Activated CD4-positive, alpha-beta memory T cell treated with anti-CD3 and anti-CD28 coated beads, Interleukin-2, amount 10 ng/mL, durations not matched to agents 7 days and 5 days (primary cell): Measurements from ENCODE around the gene ITIH5. TPM values are rescaled to one million over a fixed set of nuclear protein-coding genes. Genes with fewer than 3 reads are reported as not detected.

Source experiments
- CTCF ChIA-PET: fragments of 350-600 bp; sonication (Branson Sonifier 250); formaldehyde crosslinking; loops from one replicate; lab custom pipeline; 2021; ENCODE audit warnings: antibody characterized with exemption, inconsistent platforms; lab: Charles Lee
- POLR2A ChIA-PET: fragments of 350-600 bp; sonication (Branson Sonifier 250); formaldehyde crosslinking; loops from one replicate; lab custom pipeline; 2021; ENCODE audit warnings: antibody characterized with exemption; lab: Charles Lee
- DNase-seq: peaks from one replicate; pipeline ENCODE4 v3.0.0-alpha.2; 2020
- H3K27ac Mint-ChIP-seq: one replicate; pipeline ENCODE4 v1.8.0; 2021; ENCODE audit warnings: mild to moderate bottlenecking, mixed read lengths
- H3K27me3 Mint-ChIP-seq: one replicate; pipeline ENCODE4 v1.8.0; 2021; ENCODE audit warnings: mixed read lengths
- H3K36me3 Mint-ChIP-seq: one replicate; pipeline ENCODE4 v1.8.0; 2021; ENCODE audit warnings: low read depth, mixed read lengths
- H3K4me1 Mint-ChIP-seq: one replicate; pipeline ENCODE4 v1.8.0; 2021; ENCODE audit warnings: mixed read lengths
- H3K4me3 Mint-ChIP-seq: one replicate; pipeline ENCODE4 v1.8.0; 2021; ENCODE audit warnings: mild to moderate bottlenecking, mixed read lengths
- H3K9me3 Mint-ChIP-seq: one replicate; pipeline ENCODE4 v1.8.0; 2021; ENCODE audit warnings: mixed read lengths
- total RNA-seq, 2 experiments: library from RNA; stranded (reverse); gene quantifications; one replicate each; pipeline ENCODE4 v1.2.3, GENCODE V29; 2021

Gene ITIH5
- total RNA-seq, 2 experiments from 2014 or later = not detected

GRCh38 chr10:7583626-7584025 is 83.1 kb downstream of the ITIH5 start:
- ChIA-PET POLR2A (no interaction called here), CTCF (no interaction called here)
- Mint-ChIP-seq H3K4me1 (peaks cover 6% of the 10 kb centered on the region), H3K36me3 (no peaks in the 10 kb centered on the region), H3K4me3 (no peak overlapping the region), H3K27me3 (peaks cover 3% of the 10 kb centered on the region), H3K27ac (no peak overlapping the region), H3K9me3 (no peaks in the 10 kb centered on the region)
- DNase-seq = no peak

GRCh38 chr10:7580520-7580919 is 86.2 kb downstream of the ITIH5 start:
- H3K27ac Mint-ChIP-seq = no peak overlapping the region
- no peak overlapping the region for H3K4me3 Mint-ChIP-seq
- DNase-seq = no peak
- peaks cover 6% of the 10 kb centered on the region for H3K4me1 Mint-ChIP-seq
- H3K27me3 Mint-ChIP-seq = peaks cover 3% of the 10 kb centered on the region
- ChIA-PET CTCF (no interaction called here), POLR2A (no interaction called here)
- H3K9me3 Mint-ChIP-seq = no peaks in the 10 kb centered on the region
- H3K36me3 Mint-ChIP-seq = no peaks in the 10 kb centered on the region

GRCh38 chr10:7579681-7580080 is 87.1 kb downstream of the ITIH5 start:
- no peak overlapping the region for H3K27ac Mint-ChIP-seq
- H3K36me3 Mint-ChIP-seq = no peaks in the 10 kb centered on the region
- H3K27me3 Mint-ChIP-seq = no peaks in the 10 kb centered on the region
- no peaks in the 10 kb centered on the region for H3K9me3 Mint-ChIP-seq
- ChIA-PET POLR2A (no interaction called here), CTCF (no interaction called here)
- H3K4me1 Mint-ChIP-seq = no peaks in the 10 kb centered on the region
- no peak for DNase-seq
- H3K4me3 Mint-ChIP-seq = no peak overlapping the region

GRCh38 chr10:7577579-7577978 is 89.2 kb downstream of the ITIH5 start:
- Mint-ChIP-seq H3K27ac (no peak overlapping the region), H3K4me3 (no peak overlapping the region), H3K4me1 (no peaks in the 10 kb centered on the region), H3K9me3 (no peaks in the 10 kb centered on the region), H3K27me3 (no peaks in the 10 kb centered on the region), H3K36me3 (no peaks in the 10 kb centered on the region)
- DNase-seq = no peak
- CTCF ChIA-PET = no interaction called here
- POLR2A ChIA-PET = no interaction called here

- H3K36me3 Mint-ChIP-seq = no peaks in the 10 kb centered on the region
- ChIA-PET POLR2A (no interaction called here), CTCF (no interaction called here)
- no peaks in the 10 kb centered on the region for H3K9me3 Mint-ChIP-seq
- H3K27ac Mint-ChIP-seq = no peak overlapping the region
- no peaks in the 10 kb centered on the region for H3K27me3 Mint-ChIP-seq
- no peaks in the 10 kb centered on the region for H3K4me1 Mint-ChIP-seq
- H3K4me3 Mint-ChIP-seq = no peak overlapping the region
- DNase-seq = no peak
These were observed 89.6 kb downstream of the ITIH5 start for GRCh38 chr10:7577176-7577575.

- POLR2A ChIA-PET = no interaction called here
- Mint-ChIP-seq H3K27ac (no peak overlapping the region), H3K4me1 (no peaks in the 10 kb centered on the region), H3K36me3 (no peaks in the 10 kb centered on the region), H3K27me3 (no peaks in the 10 kb centered on the region), H3K9me3 (no peaks in the 10 kb centered on the region), H3K4me3 (no peak overlapping the region)
- no peak for DNase-seq
- CTCF ChIA-PET = no interaction called here
These were observed 90.4 kb downstream of the ITIH5 start for GRCh38 chr10:7576340-7576739.

GRCh38 chr10:7572391-7572790 is 94.4 kb downstream of the ITIH5 start:
- peaks cover 2% of the 10 kb centered on the region for H3K27me3 Mint-ChIP-seq
- no peaks in the 10 kb centered on the region for H3K9me3 Mint-ChIP-seq
- no peak overlapping the region for H3K27ac Mint-ChIP-seq
- no peaks in the 10 kb centered on the region for H3K4me1 Mint-ChIP-seq
- CTCF ChIA-PET = no interaction called here
- no peak for DNase-seq
- no peaks in the 10 kb centered on the region for H3K36me3 Mint-ChIP-seq
- POLR2A ChIA-PET = no interaction called here
- H3K4me3 Mint-ChIP-seq = no peak overlapping the region

GRCh38 chr10:7571981-7572380 is 94.8 kb downstream of the ITIH5 start:
- Mint-ChIP-seq H3K4me3 (no peak overlapping the region), H3K9me3 (no peaks in the 10 kb centered on the region), H3K4me1 (no peaks in the 10 kb centered on the region), H3K27ac (no peak overlapping the region), H3K36me3 (no peaks in the 10 kb centered on the region), H3K27me3 (peaks cover 2% of the 10 kb centered on the region)
- ChIA-PET CTCF (no interaction called here), POLR2A (no interaction called here)
- no peak for DNase-seq

- DNase-seq = no peak
- CTCF ChIA-PET = no interaction called here
- H3K27me3 Mint-ChIP-seq = peaks cover 2% of the 10 kb centered on the region
These were observed 98.7 kb downstream of the ITIH5 start for GRCh38 chr10:7567911-7568620.

GRCh38 chr10:7566891-7567290 is 99.9 kb downstream of the ITIH5 start:
- no peak overlapping the region for H3K27ac Mint-ChIP-seq
- H3K9me3 Mint-ChIP-seq = no peaks in the 10 kb centered on the region
- CTCF ChIA-PET = no interaction called here

More at GRCh38 chr10:7567911-7568620, 98.7 kb downstream of the ITIH5 start:
- Mint-ChIP-seq H3K9me3 (no peaks in the 10 kb centered on the region), H3K27ac (no peak overlapping the region), H3K36me3 (no peaks in the 10 kb centered on the region), H3K4me1 (no peaks in the 10 kb centered on the region), H3K4me3 (no peak overlapping the region)
- POLR2A ChIA-PET = no interaction called here

GRCh38 chr10:7565871-7566270 is 100.9 kb downstream of the ITIH5 start:
- Mint-ChIP-seq H3K4me1 (no peaks in the 10 kb centered on the region), H3K4me3 (no peak overlapping the region), H3K9me3 (no peaks in the 10 kb centered on the region), H3K36me3 (no peaks in the 10 kb centered on the region), H3K27ac (no peak overlapping the region), H3K27me3 (peaks cover 2% of the 10 kb centered on the region)
- ChIA-PET POLR2A (no interaction called here), CTCF (no interaction called here)
- no peak for DNase-seq

More at GRCh38 chr10:7566891-7567290, 99.9 kb downstream of the ITIH5 start:
- Mint-ChIP-seq H3K27me3 (peaks cover 2% of the 10 kb centered on the region), H3K4me3 (no peak overlapping the region), H3K4me1 (no peaks in the 10 kb centered on the region), H3K36me3 (no peaks in the 10 kb centered on the region)
- DNase-seq = no peak
- POLR2A ChIA-PET = no interaction called here

GRCh38 chr10:7563770-7564169 is 103.0 kb downstream of the ITIH5 start:
- ChIA-PET CTCF (interaction anchor here (2.5 kb wide), 1 partner anchor 38 kb away, joined by 7 read pairs; no protein-coding TSS in a partner anchor), POLR2A (no interaction called here)
- Mint-ChIP-seq H3K27me3 (peaks cover 2% of the 10 kb centered on the region), H3K4me1 (no peaks in the 10 kb centered on the region), H3K4me3 (no peak overlapping the region), H3K27ac (no peak overlapping the region), H3K9me3 (no peaks in the 10 kb centered on the region), H3K36me3 (no peaks in the 10 kb centered on the region)
- DNase-seq = no peak

- Mint-ChIP-seq H3K27me3 (peaks cover 2% of the 10 kb centered on the region), H3K9me3 (no peaks in the 10 kb centered on the region), H3K36me3 (no peaks in the 10 kb centered on the region), H3K27ac (no peak overlapping the region), H3K4me3 (no peak overlapping the region), H3K4me1 (no peaks in the 10 kb centered on the region)
- CTCF ChIA-PET = interaction anchor here (2.5 kb wide), 1 partner anchor 38 kb away, joined by 7 read pairs; no protein-coding TSS in a partner anchor
- POLR2A ChIA-PET = no interaction called here
- no peak for DNase-seq
These were observed 103.4 kb downstream of the ITIH5 start for GRCh38 chr10:7563368-7563767.

- H3K27ac Mint-ChIP-seq = no peak overlapping the region
- CTCF ChIA-PET = interaction anchor here (2.5 kb wide), 1 partner anchor 37 kb away, joined by 7 read pairs; no protein-coding TSS in a partner anchor
- no peak for DNase-seq
- POLR2A ChIA-PET = no interaction called here
- no peaks in the 10 kb centered on the region for H3K9me3 Mint-ChIP-seq
- H3K27me3 Mint-ChIP-seq = peaks cover 7% of the 10 kb centered on the region
- H3K4me1 Mint-ChIP-seq = no peaks in the 10 kb centered on the region
- H3K36me3 Mint-ChIP-seq = no peaks in the 10 kb centered on the region
- H3K4me3 Mint-ChIP-seq = no peak overlapping the region
These were observed 104.8 kb downstream of the ITIH5 start for GRCh38 chr10:7561985-7562384.
